Fibroblast of the aortic adventitia (primary cell): ENCODE data around the gene RBPJ. TPM values are rescaled to one million over a fixed set of nuclear protein-coding genes. Genes with fewer than 3 reads are reported as not detected.

ENCODE experiments used
- DNase-seq: peaks from one replicate; pipeline ENCODE4 v3.0.0-alpha.2; 2010; ENCODE audit warnings: low read depth
- H3K4me3 ChIP-seq: 2 replicates; pipeline ENCODE4 v1.5.1; 2011; ENCODE audit warnings: low read depth, mild to moderate bottlenecking, control low read depth, low read length, moderate library complexity
- total RNA-seq: library from RNA; depleted of rRNA; stranded (reverse); fragments of >200 nt; gene quantifications from 2 replicates; pipeline ENCODE4 v1.2.3, GENCODE V29; 2012; ENCODE audit warnings: low replicate concordance
- TF ChIP-seq, protein P1 (sequence below): IDR thresholded peaks from 2 replicates; pipeline ENCODE4 v1.5.1; 2011; ENCODE audit warnings: mild to moderate bottlenecking, low read length, control low read depth, inconsistent platforms; ENCODE audit not compliant: insufficient read depth

The RBPJ gene
- total RNA-seq, 1 donor, result 264 TPM

DNA sequence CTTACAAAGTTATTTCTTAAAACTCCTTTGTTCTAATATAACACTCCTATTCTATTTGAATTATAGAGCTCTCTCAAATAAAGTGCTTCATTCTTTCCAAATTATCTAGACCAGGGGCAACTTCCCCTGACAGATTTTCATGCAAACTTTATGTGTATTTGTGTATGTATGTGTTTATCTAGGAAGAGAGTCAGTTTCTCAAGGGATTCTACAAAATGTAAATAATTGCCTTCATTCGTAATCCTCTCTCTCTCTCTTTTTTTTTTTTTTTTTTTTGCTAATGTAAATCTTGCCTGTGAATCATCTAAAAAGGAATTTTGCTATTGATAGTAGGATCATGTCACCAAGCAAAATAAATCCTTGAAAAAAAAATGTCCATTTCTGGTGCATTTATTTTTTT, 38.9 kb upstream of the RBPJ start:
- TF ChIP-seq, protein P1, sequence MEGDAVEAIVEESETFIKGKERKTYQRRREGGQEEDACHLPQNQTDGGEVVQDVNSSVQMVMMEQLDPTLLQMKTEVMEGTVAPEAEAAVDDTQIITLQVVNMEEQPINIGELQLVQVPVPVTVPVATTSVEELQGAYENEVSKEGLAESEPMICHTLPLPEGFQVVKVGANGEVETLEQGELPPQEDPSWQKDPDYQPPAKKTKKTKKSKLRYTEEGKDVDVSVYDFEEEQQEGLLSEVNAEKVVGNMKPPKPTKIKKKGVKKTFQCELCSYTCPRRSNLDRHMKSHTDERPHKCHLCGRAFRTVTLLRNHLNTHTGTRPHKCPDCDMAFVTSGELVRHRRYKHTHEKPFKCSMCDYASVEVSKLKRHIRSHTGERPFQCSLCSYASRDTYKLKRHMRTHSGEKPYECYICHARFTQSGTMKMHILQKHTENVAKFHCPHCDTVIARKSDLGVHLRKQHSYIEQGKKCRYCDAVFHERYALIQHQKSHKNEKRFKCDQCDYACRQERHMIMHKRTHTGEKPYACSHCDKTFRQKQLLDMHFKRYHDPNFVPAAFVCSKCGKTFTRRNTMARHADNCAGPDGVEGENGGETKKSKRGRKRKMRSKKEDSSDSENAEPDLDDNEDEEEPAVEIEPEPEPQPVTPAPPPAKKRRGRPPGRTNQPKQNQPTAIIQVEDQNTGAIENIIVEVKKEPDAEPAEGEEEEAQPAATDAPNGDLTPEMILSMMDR, result no peak
- no peak overlapping the region for H3K4me3 ChIP-seq
- DNase-seq, result peak; percentile 32

DNA sequence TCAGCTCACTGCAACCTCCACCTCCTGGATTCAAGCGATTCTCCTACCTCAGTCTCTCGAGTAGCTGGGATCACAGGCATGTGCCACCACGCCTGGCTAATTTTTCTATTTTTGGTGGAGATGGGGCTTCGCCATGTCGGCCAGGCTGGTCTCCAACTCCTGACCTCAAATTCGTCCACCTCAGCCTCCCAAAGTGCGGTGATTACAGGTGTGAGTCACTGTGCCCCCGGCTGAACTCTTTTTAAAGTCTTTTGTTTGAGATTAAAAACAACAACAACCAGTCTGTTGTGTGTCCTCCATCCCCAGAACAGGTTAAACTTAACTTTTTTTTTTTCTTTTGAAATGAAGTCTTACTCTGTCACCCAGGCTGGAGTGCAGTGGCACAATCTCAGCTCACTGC, 36.3 kb upstream of the RBPJ start:
- H3K4me3 ChIP-seq, result no peak overlapping the region
- TF ChIP-seq, protein P1, result no peak
- DNase-seq, result no peak

DNA sequence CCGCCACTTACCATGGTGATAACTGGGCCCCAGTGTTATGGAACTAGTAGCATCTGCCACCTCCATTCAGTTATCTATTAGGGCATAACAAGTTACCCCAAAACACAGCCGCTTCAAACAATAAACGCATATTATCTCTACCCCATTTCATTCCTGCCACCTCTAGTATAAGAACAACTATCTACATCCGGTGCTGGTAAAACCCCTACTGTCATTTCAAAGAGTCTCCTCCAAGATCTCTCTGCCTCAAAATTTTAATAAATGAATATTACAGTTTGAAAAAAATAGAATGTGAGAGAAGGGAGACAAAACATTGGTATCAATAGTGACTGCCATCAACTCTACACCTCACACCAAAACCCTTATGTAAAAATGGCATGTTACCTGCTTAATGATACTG, 35.5 kb upstream of the RBPJ start:
- TF ChIP-seq, protein P1, result no peak
- no peak for DNase-seq

DNA sequence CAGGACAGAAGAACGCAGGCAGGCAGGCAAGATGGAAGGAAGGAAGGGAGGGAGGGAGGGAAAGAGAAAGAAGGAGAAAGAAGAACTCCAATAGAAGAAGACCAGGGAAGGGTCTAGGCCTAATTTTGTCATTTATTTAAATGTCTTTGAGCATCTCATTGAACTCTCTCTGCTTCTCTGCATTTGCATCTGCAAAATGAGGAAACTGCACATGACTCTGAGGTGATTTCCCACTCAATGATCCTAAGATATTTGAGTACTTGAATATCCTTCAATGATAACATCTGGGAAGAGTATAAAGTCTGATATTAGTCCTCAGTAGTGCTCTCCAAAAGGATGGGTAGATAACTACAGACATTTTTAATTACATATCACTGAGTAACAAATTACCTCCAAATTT, 33.1 kb upstream of the RBPJ start:
- DNase-seq, result no peak
- TF ChIP-seq, protein P1, result no peak
- H3K4me3 ChIP-seq, result no peak overlapping the region

More for the DNA sequence above, 35.5 kb upstream of the RBPJ start:
- H3K4me3 ChIP-seq, result no peak overlapping the region

DNA sequence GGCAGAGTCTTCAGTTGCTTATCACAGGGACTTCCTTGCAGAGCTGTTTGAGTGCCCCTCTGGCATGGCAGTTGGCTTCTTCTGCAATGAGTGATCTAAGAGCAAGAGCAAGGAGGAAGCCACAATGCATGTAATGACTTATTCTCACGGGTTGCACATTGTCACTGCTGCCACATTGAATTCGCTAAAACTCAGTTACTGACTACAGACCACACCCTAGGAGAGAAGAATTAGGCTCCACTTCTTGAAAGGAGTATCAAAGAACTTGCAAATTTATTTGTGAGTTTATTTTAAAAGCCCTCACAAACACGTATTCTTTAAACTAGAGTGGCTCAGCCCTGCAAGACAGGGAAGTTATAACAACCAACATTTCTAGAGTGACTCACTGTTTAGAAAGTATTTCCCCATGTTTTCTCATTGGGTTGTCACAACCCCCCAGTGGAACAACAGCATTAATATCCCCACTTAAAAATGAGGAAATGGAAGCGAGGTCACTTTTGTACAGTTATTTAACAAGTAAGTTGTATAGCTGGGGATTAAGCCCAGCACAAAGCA, 32.4 kb upstream of the RBPJ start:
- TF ChIP-seq, protein P1, result no peak
- DNase-seq, result peak; percentile 41
- no peak overlapping the region for H3K4me3 ChIP-seq

DNA sequence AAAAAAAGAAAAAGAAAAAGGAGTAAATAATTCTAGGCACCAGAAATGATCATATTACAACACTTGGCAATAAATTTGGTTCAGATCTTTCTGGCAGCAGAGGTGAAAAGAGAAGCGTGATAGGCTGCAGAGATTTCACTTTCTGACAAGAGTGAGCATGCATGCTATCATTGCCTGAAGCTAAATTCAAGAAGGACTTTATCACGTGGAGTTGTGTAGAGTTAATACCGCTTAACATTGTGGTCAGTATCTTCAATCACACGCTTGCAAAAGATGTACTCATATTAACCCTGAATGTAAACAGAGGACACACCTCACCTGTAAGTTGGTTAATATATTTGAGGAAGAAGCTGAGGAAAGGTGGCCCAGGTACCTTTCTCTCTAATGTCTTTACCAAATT, 31.4 kb upstream of the RBPJ start:
- no peak overlapping the region for H3K4me3 ChIP-seq
- TF ChIP-seq, protein P1, result no peak
- DNase-seq, result no peak

DNA sequence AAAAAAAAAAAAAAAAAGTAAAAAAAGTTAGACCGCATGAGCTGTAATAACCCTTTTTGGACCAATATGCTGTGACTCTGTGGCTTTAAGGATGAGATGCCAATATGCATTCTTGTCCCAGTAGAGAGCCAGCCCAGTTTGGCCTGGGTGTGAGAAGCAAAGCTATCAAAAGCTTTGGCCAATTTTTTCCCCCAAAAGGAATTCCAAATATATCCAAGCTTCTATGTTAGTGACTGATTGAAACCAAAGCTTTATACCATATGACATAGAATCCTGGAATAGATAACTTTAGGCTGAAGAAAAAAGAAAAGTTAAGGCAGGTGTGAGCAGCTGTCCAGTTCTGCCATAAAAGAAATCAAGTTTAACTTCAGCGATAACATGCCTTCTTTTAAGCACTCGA, 30.5 kb upstream of the RBPJ start:
- TF ChIP-seq, protein P1, result no peak
- DNase-seq, result peak; percentile 34
- H3K4me3 ChIP-seq, result no peak overlapping the region
